GM19324 (cell line): ENCODE data around the gene PI4K2B.
"Not testable (repeated sequence)": the region's sequence is repeated elsewhere in the genome, so short reads cannot be mapped to it uniquely, and the experiment has no call there.

Source experiments
- ATAC-seq: cut with Tn5 transposase; IDR thresholded peaks from one replicate; pipeline ENCODE4 v1.9.1; 2021; ENCODE audit warnings: mild to moderate bottlenecking, moderate library complexity; ENCODE audit not compliant: unreplicated experiment, low FRiP score

Gene PI4K2B

GRCh38 chr4:25302626-25303025 lies 68.8 kb downstream of the PI4K2B start:
- no peak for ATAC-seq

DNA sequence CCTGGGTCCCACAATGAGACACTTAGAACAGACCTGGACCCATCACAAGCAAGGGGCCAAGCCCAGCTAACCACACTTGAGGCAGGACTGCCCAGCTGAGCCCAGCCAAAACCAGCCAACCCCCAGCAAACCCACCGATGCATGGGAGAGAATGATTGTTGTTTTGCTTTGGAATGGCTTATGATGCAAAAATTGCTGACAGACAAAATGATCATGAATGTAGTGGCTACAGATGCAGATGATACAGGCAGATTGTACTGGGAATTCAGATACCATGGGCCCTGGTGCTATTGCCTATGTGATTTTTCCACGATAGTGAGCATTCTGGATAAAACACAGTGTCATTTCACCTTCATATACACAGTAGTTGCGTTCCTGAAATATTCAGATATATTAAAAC lies 69.7 kb downstream of the PI4K2B start:
- no peak for ATAC-seq

DNA sequence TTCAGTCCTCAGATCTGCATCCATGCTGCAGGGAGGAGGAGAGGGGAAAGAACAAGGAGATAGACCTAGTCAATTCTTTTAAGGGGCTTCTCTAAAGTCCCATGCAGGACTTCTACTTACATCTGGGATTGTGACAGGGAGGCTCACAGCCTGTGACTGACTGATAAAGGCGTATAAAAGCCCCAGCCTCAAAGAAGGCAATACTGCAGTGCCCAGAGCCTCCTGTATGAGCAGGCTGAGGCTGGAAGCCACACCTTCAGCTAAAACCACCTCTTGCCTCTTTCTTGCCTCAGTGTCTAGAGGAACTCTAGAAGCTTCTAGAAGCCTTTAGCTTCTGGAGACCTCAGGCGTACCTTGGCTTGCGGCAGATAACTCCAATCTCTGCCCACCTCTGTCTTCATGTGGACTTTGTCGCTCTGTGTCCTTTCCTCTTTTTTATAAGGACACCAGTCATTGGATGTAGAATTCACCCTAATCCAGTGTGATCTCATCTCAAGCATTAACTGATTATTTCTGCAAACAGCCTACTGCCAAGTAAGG lies 72.8 kb downstream of the PI4K2B start:
- no peak for ATAC-seq

GRCh38 chr4:25307596-25307995 lies 73.8 kb downstream of the PI4K2B start:
- no peak for ATAC-seq

DNA sequence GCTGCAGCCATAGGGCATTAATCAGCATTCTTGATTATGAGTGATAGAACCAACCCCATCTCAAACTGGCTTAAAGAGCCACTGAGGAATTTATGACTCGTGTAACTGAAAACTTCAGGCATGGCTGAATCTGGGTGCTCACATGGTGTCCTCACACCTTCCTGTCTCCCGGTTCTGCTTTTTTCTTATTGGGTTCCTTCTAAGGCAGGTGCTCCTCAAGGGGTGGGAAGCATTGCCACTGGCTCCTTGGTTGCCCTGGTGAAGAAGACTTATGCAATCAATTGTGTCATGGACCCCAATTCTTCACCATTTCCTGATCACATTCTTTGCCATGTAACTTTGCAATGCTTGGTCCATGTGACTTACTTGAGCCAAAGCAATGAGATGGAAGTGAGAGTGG lies 74.5 kb downstream of the PI4K2B start:
- no peak for ATAC-seq

DNA sequence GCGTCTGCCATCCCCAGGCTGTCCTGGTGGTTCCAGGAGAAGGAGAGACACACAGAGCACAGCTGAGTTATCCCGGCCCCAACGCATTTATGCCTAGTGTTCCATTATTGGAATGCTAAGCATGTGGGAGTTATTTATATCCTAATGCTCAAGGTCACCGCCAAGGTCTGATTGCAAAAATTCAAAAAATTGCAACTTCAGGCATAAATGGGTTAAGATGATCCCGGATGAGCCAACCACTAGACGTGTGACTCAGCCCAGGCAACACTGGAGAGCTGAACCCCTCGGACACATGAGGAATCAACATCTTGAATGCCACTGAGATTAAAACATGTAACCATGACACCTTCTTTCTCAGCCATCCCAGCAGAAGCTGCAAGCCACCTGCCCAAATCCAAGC lies 74.9 kb downstream of the PI4K2B start:
- ATAC-seq = no peak

DNA sequence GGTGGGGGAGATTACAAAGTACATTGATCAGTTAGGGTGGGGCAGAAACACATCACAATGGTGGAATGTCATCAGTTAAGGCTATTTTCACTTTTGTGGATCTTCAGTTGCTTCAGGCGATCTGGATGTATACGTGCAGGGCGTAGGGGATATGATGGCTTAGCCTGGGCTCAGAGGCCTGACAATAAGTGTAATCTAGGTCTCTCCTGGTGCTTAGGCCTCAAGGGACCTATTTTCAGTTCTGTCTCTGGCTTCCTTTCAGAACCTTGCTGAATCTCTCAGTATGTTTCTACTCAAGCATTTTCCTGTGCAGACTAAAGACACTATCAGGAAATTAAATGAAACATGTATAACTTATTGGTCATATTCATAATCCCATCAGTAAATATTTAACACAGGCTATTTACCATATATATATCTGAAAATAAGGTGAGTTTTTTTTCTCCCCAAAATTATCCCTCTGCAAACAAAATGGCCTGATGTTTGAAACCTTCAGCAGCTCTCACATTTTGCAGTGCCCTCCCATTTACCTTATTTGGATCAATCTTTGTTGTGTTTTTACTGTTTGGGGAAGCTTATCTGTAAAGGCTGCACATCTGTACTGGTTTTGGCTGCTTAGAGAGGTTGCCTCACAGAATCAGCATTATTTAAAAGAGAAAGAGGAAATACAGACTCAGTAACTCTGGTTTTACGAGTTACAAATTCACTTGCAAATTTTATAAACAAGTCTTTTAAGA lies 76.4 kb downstream of the PI4K2B start:
- ATAC-seq = peak; percentile 47

GRCh38 chr4:25310803-25311166 lies 77.0 kb downstream of the PI4K2B start:
- peak; percentile 26 for ATAC-seq

- ATAC-seq = peak; percentile 90
Measured at GRCh38 chr4:25312496-25313200, 78.8 kb downstream of the PI4K2B start, which contains the start of gene ZCCHC4. Gene ZCCHC4 (plus strand): TSS chr4:25312774. CDS start chr4:25312810, 36 bp downstream.

GRCh38 chr4:25313201-25313895 lies 79.5 kb downstream of the PI4K2B start:
- no peak for ATAC-seq

GRCh38 chr4:25320336-25320735 lies 86.5 kb downstream of the PI4K2B start:
- ATAC-seq = no peak

GRCh38 chr4:25320773-25321172 lies 86.9 kb downstream of the PI4K2B start:
- ATAC-seq = no peak

DNA sequence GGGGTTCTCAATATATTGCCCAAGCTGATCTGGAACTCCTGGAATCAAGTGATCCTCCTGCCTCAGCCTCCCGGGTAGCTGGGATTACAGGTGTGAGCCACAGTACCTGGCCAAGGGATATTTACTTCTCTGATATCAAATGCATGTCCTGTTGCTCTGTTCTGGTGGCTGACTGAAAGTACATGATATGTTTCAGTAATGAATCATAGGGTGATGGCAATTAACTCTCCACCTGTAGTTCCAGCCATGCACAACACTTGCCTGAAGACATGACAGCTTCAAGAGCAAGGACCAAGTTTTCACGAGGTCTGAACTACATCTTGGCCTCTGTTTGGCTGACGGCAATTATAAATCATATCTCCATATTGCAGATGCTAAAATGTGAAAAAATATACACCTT lies 87.9 kb downstream of the PI4K2B start:
- ATAC-seq = no peak

- not testable (repeated sequence) for ATAC-seq
Measured at GRCh38 chr4:25328463-25328862, 94.6 kb downstream of the PI4K2B start.
